IPS-15b (cell line): ENCODE results near the gene MOB1A.
"Not testable (repeated sequence)": the region's sequence is repeated elsewhere in the genome, so short reads cannot be mapped to it uniquely, and the experiment has no call there.

ENCODE experiments used
- H3K27me3 ChIP-seq: one replicate; pipeline ENCODE4 v1.6.1; 2013; ENCODE audit warnings: low read length; ENCODE audit not compliant: control insufficient read depth, insufficient read depth
- H3K36me3 ChIP-seq: one replicate; pipeline ENCODE4 v1.6.1; 2013; ENCODE audit warnings: low read length; ENCODE audit not compliant: control insufficient read depth, insufficient read depth
- H3K4me1 ChIP-seq: one replicate; pipeline ENCODE4 v1.6.1; 2013; ENCODE audit warnings: mild to moderate bottlenecking, low read length; ENCODE audit not compliant: control insufficient read depth, insufficient read depth
- H3K4me3 ChIP-seq: one replicate; pipeline ENCODE4 v1.5.1; 2013; ENCODE audit warnings: low read depth, low read length
- H3K9ac ChIP-seq: one replicate; pipeline ENCODE4 v1.6.1; 2013; ENCODE audit warnings: low read depth, mild to moderate bottlenecking, low read length
- H3K9me3 ChIP-seq: one replicate; pipeline ENCODE4 v1.6.1; 2013; ENCODE audit warnings: mild to moderate bottlenecking, low read length; ENCODE audit not compliant: control insufficient read depth, insufficient read depth

Gene MOB1A

DNA sequence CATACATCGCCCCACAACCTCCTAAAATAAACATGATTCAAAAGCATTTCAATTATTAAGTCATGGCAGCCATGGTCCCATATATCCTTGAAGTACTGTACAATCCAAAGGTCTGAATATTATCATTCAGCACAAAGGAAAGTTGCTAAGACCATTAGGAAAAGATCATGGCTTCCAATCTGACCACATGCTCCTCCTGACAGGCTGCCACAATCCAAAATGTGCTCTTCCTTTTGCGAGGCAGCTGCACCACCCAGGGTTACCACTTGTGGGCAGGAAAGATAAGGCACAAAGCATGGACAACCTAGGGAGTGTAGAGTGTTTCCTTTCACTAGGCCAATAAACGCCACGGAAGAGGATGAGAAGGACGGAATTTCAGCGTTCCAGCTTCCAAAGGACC is 36.3 kb downstream of the MOB1A start:
- H3K9me3 ChIP-seq, result no peaks in the 10 kb centered on the region
- no peak overlapping the region for H3K9ac ChIP-seq
- H3K4me1 ChIP-seq, result peaks cover 2% of the 10 kb centered on the region
- no peaks in the 10 kb centered on the region for H3K27me3 ChIP-seq
- H3K36me3 ChIP-seq, result peaks cover 11% of the 10 kb centered on the region
- H3K4me3 ChIP-seq, result no peak overlapping the region

GRCh38 chr2:74138600-74139323 is 39.9 kb downstream of the MOB1A start:
- Histone ChIP-seq H3K36me3 (peaks cover 7% of the 10 kb centered on the region), H3K4me3 (no peak overlapping the region), H3K27me3 (no peaks in the 10 kb centered on the region), H3K9me3 (no peaks in the 10 kb centered on the region), H3K9ac (no peak overlapping the region), H3K4me1 (no peaks in the 10 kb centered on the region)

- Histone ChIP-seq H3K27me3 (no peaks in the 10 kb centered on the region), H3K4me1 (no peaks in the 10 kb centered on the region), H3K4me3 (no peak overlapping the region), H3K9me3 (no peaks in the 10 kb centered on the region), H3K36me3 (peaks cover 7% of the 10 kb centered on the region), H3K9ac (no peak overlapping the region)
Measured at GRCh38 chr2:74137651-74138599, 40.8 kb downstream of the MOB1A start.

DNA sequence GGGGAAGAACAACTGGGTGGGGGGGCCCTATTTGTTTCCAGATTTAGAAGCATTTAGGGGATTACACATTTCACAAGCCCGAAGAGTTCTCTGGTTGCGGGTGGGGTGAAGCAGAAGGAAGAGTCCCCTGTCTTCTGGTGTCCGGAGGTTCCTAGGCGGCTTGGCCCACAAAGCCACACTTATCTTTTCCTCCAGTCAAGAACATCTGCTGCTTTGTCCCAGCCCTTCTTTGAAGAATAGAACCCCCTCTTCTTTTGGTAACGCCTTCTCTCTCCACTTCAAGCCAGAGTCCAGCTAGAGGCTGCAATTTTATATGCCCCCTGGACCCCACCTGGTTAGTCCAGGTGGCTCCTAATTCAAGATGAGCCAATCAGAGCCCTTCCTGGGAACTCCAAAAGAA is 46.8 kb downstream of the MOB1A start:
- Histone ChIP-seq H3K4me3 (no peak overlapping the region), H3K36me3 (no peaks in the 10 kb centered on the region)

GRCh38 chr2:74130211-74130995 is 48.3 kb downstream of the MOB1A start:
- Histone ChIP-seq H3K9ac (no peak overlapping the region), H3K27me3 (no peaks in the 10 kb centered on the region), H3K36me3 (no peaks in the 10 kb centered on the region), H3K4me3 (no peak overlapping the region), H3K9me3 (no peaks in the 10 kb centered on the region), H3K4me1 (no peaks in the 10 kb centered on the region)

More for the DNA sequence above, 46.8 kb downstream of the MOB1A start:
- no peak overlapping the region for H3K9ac ChIP-seq
- H3K9me3 ChIP-seq, result no peaks in the 10 kb centered on the region
- H3K27me3 ChIP-seq, result no peaks in the 10 kb centered on the region
- H3K4me1 ChIP-seq, result no peaks in the 10 kb centered on the region

GRCh38 chr2:74128206-74128605 is 50.5 kb downstream of the MOB1A start:
- no peak overlapping the region for H3K9ac ChIP-seq
- H3K9me3 ChIP-seq, result no peaks in the 10 kb centered on the region
- H3K4me1 ChIP-seq, result no peaks in the 10 kb centered on the region
- H3K4me3 ChIP-seq, result no peak overlapping the region
- no peaks in the 10 kb centered on the region for H3K36me3 ChIP-seq
- no peaks in the 10 kb centered on the region for H3K27me3 ChIP-seq

DNA sequence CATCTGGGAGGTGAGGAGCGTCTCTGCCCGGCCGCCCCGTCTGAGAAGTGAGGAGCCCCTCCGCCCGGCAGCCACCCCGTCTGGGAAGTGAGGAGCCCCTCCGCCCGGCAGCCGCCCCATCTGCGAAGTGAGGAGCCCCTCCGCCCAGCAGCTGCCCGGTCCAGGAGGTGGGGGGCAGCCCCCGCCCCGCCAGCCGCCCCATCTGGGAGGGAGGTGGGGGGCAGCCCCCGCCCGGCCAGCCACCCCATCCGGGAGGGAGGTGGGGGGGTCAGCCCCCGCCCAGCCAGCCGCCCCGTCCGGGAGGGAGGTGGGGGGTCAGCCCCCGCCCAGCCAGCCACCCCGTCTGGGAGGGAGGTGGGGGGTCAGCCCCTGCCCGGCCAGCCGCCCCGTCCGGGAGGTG is 54.7 kb downstream of the MOB1A start:
- not testable (repeated sequence) for H3K9ac ChIP-seq, H3K9me3 ChIP-seq, H3K4me3 ChIP-seq, H3K27me3 ChIP-seq, H3K36me3 ChIP-seq, H3K4me1 ChIP-seq

DNA sequence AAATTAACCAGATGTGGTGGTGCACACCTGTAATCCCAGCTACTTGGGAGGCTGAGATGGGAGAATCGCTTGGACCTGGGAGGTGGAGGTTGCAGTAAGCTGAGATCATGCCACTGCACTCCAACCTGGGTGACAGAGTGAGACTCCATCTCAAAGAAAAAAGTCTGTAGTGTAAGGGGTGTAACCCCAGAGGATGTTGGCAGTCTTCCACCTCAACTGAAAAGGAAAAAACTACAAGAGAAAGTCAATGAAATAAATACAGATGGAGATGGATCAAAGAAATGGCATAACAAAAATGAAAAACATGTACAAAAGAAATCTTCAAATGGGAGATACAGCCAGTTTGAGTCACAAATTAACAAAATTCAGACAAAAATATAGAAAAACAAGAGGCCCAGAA is 56.8 kb downstream of the MOB1A start:
- not testable (repeated sequence) for H3K9me3 ChIP-seq, H3K27me3 ChIP-seq, H3K4me3 ChIP-seq, H3K36me3 ChIP-seq, H3K9ac ChIP-seq, H3K4me1 ChIP-seq

DNA sequence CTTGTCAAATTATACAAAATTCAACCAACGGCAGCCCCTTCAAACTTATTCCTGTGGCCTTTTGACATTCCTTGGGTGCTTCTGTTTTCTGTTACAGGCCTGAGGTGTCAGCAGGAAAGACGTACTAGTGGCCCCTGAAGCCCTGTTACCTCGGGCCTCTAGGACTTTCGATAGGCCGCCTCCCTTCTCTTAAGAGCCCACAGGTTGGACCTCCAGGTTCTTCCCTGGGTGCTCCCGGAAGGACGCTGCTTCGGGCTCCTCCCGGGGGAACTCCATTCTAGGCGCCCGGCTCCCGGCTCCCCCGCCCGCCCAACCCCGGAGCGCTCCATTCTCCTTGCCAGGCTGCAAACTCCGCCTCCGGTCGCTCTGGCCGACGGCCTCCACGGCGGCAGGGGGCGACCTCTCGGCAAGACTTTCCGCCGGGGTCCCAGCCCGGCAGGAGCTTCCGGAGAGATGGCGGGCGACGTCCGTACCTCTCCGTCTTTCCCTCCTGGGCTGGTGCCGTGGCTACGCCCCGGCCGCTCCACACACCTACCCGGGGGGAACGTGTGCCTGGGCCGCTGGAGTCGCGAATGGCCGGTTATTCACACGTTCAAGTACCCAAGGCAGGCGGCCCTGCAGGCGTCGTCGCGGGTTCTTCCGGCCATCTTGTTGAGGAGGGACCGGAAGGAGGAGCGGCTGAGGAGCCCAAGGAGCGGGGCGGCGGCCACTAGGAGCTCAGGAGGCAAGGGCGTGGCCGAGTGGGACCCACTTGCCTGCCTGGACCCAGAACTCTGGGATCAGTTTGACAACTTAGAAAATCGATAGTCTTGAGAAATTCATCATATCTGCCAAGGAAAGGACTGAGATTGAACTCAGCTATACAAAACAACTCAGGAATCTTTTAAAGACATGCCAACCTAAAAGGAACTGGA is 58.5 kb downstream of the MOB1A start:
- no peaks in the 10 kb centered on the region for H3K36me3 ChIP-seq
- H3K4me1 ChIP-seq, result peaks cover 4% of the 10 kb centered on the region
- H3K27me3 ChIP-seq, result no peaks in the 10 kb centered on the region
- peak overlapping the region; percentile 89 for H3K9ac ChIP-seq
- peak overlapping the region; percentile 74 for H3K4me3 ChIP-seq
- H3K9me3 ChIP-seq, result no peaks in the 10 kb centered on the region

- H3K4me1 ChIP-seq, result peaks cover 4% of the 10 kb centered on the region
- H3K36me3 ChIP-seq, result no peaks in the 10 kb centered on the region
- H3K9ac ChIP-seq, result no peak overlapping the region
- no peaks in the 10 kb centered on the region for H3K27me3 ChIP-seq
- no peaks in the 10 kb centered on the region for H3K9me3 ChIP-seq
- H3K4me3 ChIP-seq, result no peak overlapping the region
Measured at GRCh38 chr2:74119339-74119738, 59.3 kb downstream of the MOB1A start.

DNA sequence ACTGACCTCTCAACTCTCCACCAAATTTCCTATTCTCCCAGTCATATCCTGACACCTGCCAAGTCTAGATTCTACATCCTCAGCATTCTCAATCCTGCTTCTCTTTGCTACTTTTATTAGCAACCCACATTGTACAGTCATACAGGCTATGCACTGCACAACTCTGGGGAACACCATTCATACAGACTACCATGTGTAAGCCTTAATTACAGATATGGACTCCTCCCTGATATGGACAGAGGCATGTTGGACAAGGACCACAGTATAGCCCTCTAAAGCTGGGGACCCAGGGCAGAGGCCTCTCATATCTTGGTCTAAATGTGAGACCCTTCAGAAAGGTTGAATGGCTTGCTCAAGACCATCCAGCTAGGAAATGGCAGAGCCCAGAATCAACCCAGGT is 67.3 kb downstream of the MOB1A start:
- Histone ChIP-seq H3K4me3 (no peak overlapping the region), H3K36me3 (no peaks in the 10 kb centered on the region), H3K9me3 (no peaks in the 10 kb centered on the region), H3K4me1 (peaks cover 12% of the 10 kb centered on the region), H3K27me3 (no peaks in the 10 kb centered on the region), H3K9ac (no peak overlapping the region)
